ENCODE data around the gene C14orf119. TPM values are rescaled to one million over a fixed set of nuclear protein-coding genes. Genes with fewer than 3 reads are reported as not detected.

The C14orf119 gene
- total and polyA plus RNA-seq, 10 donors: 28.0 to 47.0 (median 39.0) TPM

GRCh38 chr14:23074906-23075305 lies 20.4 kb upstream of the C14orf119 start:
- H3K27me3 ChIP-seq (replicated peaks in 1 of 7): no peaks in the 10 kb centered on the region
- intact Hi-C loops (cut with DNase I; ENCODE audit: low total_unique reads): no loop called here
- no peak overlapping the region for H3K27ac ChIP-seq
- no peak for TF ChIP-seq CTCF (IDR thresholded peaks at IDR 0.05 in 8 of 11, conservative IDR thresholded peaks at IDR 0.05 in 3 of 11)
- no peak for TF ChIP-seq POLR2A (IDR thresholded peaks at IDR 0.05)
- TF ChIP-seq POLR2AphosphoS5 (IDR thresholded peaks at IDR 0.05): no peak
- H3K36me3 ChIP-seq: peaks cover 0 to 82% (median 74%) of the 10 kb centered on the region in 6 donors
- no peak for DNase-seq
- no peak overlapping the region for H3K4me3 ChIP-seq
- H3K9me3 ChIP-seq: no peaks in the 10 kb centered on the region
- WGBS, 5 donors: 89 to 100% (median 92%) methylated on average over 1 of the region's 1 CpG
- peaks cover 19 to 72% (median 39%) of the 10 kb centered on the region in 6 donors for H3K4me1 ChIP-seq

- peak in 9 of 11 experiments; percentile 8 to 67 (median 54) for TF ChIP-seq CTCF (IDR thresholded peaks at IDR 0.05 in 8 of 11, conservative IDR thresholded peaks at IDR 0.05 in 3 of 11)
- no peak for TF ChIP-seq POLR2A (IDR thresholded peaks at IDR 0.05)
- peak overlapping the region in 1 of 8 donors; percentile 18 for H3K27ac ChIP-seq
- DNase-seq: no peak
These were observed 18.4 kb upstream of the C14orf119 start for GRCh38 chr14:23076785-23077408.

GRCh38 chr14:23077962-23078361 lies 17.3 kb upstream of the C14orf119 start:
- peaks cover 3 to 100% (median 94%) of the 10 kb centered on the region in 6 donors for H3K36me3 ChIP-seq
- peak overlapping the region in 5 of 8 donors; percentile 4 to 60 (median 31) for H3K27ac ChIP-seq
- 85 to 93% (median 90%) methylated on average over 5 of the region's 5 CpGs for WGBS, 5 donors
- H3K4me1 ChIP-seq: peaks cover 0 to 51% (median 19%) of the 10 kb centered on the region in 6 donors
- DNase-seq: no peak
- intact Hi-C loops (cut with DNase I; ENCODE audit: low total_unique reads): no loop called here
- H3K9me3 ChIP-seq: no peaks in the 10 kb centered on the region
- TF ChIP-seq POLR2AphosphoS5 (IDR thresholded peaks at IDR 0.05) (no peak), CTCF (IDR thresholded peaks at IDR 0.05 in 8 of 11, conservative IDR thresholded peaks at IDR 0.05 in 3 of 11) (no peak), POLR2A (IDR thresholded peaks at IDR 0.05) (no peak)
- H3K4me3 ChIP-seq: no peak overlapping the region
- no peaks in the 10 kb centered on the region for H3K27me3 ChIP-seq (replicated peaks in 1 of 7)

More at GRCh38 chr14:23076785-23077408, 18.4 kb upstream of the C14orf119 start:
- intact Hi-C loops (cut with DNase I; ENCODE audit: low total_unique reads): no loop called here
- Histone ChIP-seq H3K4me1 (peaks cover 3 to 61% (median 24%) of the 10 kb centered on the region in 6 donors), H3K9me3 (no peaks in the 10 kb centered on the region), H3K36me3 (peaks cover 3 to 100% (median 93%) of the 10 kb centered on the region in 6 donors), H3K27me3 (replicated peaks in 1 of 7) (no peaks in the 10 kb centered on the region), H3K4me3 (no peak overlapping the region)
- 65 to 71% (median 69%) methylated on average over 5 of the region's 5 CpGs for WGBS, 5 donors

- TF ChIP-seq POLR2AphosphoS5 (IDR thresholded peaks at IDR 0.05) (peak in 2 of 3 donors; percentile 22 to 65), POLR2A (IDR thresholded peaks at IDR 0.05) (no peak)
- Histone ChIP-seq H3K27me3 (replicated peaks in 1 of 7) (no peaks in the 10 kb centered on the region), H3K4me3 (no peak overlapping the region), H3K36me3 (peaks cover 3 to 100% (median 94%) of the 10 kb centered on the region in 6 donors), H3K4me1 (peaks cover 0 to 48% (median 19%) of the 10 kb centered on the region in 6 donors), H3K9me3 (no peaks in the 10 kb centered on the region), H3K27ac (peak overlapping the region in 5 of 8 donors; percentile 22 to 60 (median 31))
- intact Hi-C loops (cut with DNase I; ENCODE audit: low total_unique reads): no loop called here
- WGBS, 5 donors: 24 to 61% (median 37%) methylated on average over 2 of the region's 2 CpGs
- DNase-seq: no peak
These were observed 16.6 kb upstream of the C14orf119 start for GRCh38 chr14:23078692-23079116.
